K562 (cell line): ENCODE results near the gene MMRN2. TPM values are rescaled to one million over a fixed set of nuclear protein-coding genes. Genes with fewer than 3 reads are reported as not detected.

ENCODE experiments used
- ATF3 ChIP-seq, 2 experiments: fragments of 450-650 bp in 1 of 2; sonication (generic) in 1 of 2; formaldehyde crosslinking in 1 of 2; IDR thresholded peaks in 1 of 2; conservative IDR thresholded peaks in 1 of 2; 2 replicates each; pipeline versions ENCODE4 v1.6.1 to v1.8.1; 2016 to 2023; ENCODE audit warnings: mild to moderate bottlenecking in 2 of 2, moderate library complexity in 2 of 2, inconsistent platforms in 1 of 2, missing genetic modification reagents in 1 of 2
- CXXC5 ChIP-seq: fragments of 250-450 bp; sonication (Bioruptor Pico); IDR thresholded peaks from 2 replicates; pipeline ENCODE4 v1.8.0; 2022; ENCODE audit warnings: inconsistent platforms, mild to moderate bottlenecking, moderate library complexity
- DPF2 ChIP-seq: fragments of 450-650 bp; IDR thresholded peaks from 2 replicates; pipeline ENCODE4 v1.6.1; 2016
- EGR1 ChIP-seq: fragments of 450-650 bp; conservative IDR thresholded peaks from 2 replicates; pipeline ENCODE4 v1.6.1; 2017; ENCODE audit warnings: mild to moderate bottlenecking
- FOSL1 ChIP-seq: fragments of 200-800 bp; sonication (Bioruptor generic); conservative IDR thresholded peaks from 2 replicates; pipeline ENCODE4 v1.6.1; 2016; ENCODE audit warnings: missing genetic modification characterization, missing compliant biosample characterization
- GATAD2A ChIP-seq: fragments of 450-650 bp; IDR thresholded peaks from 2 replicates; pipeline ENCODE4 v1.6.1; 2017
- MXD1 ChIP-seq: fragments of 250-450 bp; sonication (Bioruptor Pico); IDR thresholded peaks from 2 replicates; pipeline ENCODE4 v1.8.0; 2021; ENCODE audit warnings: borderline replicate concordance, mild to moderate bottlenecking, moderate library complexity; ENCODE audit not compliant: poor library complexity, severe bottlenecking
- RBFOX2 ChIP-seq: fragments of 200-400 bp; formaldehyde crosslinking; IDR thresholded peaks from 2 replicates; pipeline ENCODE4 v1.6.1; 2017; ENCODE audit warnings: low read depth, mild to moderate bottlenecking, low read length, moderate library complexity
- RFX5 ChIP-seq: IDR thresholded peaks from 2 replicates; pipeline ENCODE4 v1.6.1; 2011; ENCODE audit warnings: low read depth, mild to moderate bottlenecking, improper control_type of control experiment, low read length
- STAT6 ChIP-seq: sonication (generic); formaldehyde crosslinking; IDR thresholded peaks from 2 replicates; pipeline ENCODE4 v1.8.1; 2023; ENCODE audit warnings: mild to moderate bottlenecking, missing genetic modification reagents
- TAF9B ChIP-seq: fragments of 450-650 bp; IDR thresholded peaks from 2 replicates; pipeline ENCODE4 v1.6.1; 2018; ENCODE audit warnings: mild to moderate bottlenecking; ENCODE audit not compliant: partially characterized antibody
- TBP ChIP-seq: optimal IDR thresholded peaks from 2 replicates; pipeline ENCODE3; 2011; ENCODE audit warnings: low read depth, low read length, improper control_type of control experiment
- UBTF ChIP-seq, 2 experiments: IDR thresholded peaks; 2 replicates each; pipeline ENCODE4 v1.6.1; 2012; ENCODE audit warnings: improper control_type of control experiment in 2 of 2, low read depth in 2 of 2, low read length in 2 of 2, borderline replicate concordance in 1 of 2
- VEZF1 ChIP-seq: fragments of 200-800 bp; sonication (Bioruptor generic); IDR thresholded peaks from 2 replicates; pipeline ENCODE4 v1.6.1; 2017; ENCODE audit warnings: missing genetic modification characterization, missing compliant biosample characterization
- ZNF444 ChIP-seq: fragments of 250-450 bp; sonication (Bioruptor Pico); IDR thresholded peaks from 2 replicates; pipeline ENCODE4 v1.4.0; 2020; ENCODE audit warnings: mild to moderate bottlenecking, moderate library complexity
- polyA plus RNA-seq, 8 experiments: library from polyadenylated mRNA; depleted of rRNA in 4 of 8; stranded (reverse) in 5 of 8; unstranded in 3 of 8; fragments of >200 nt; fragmentation: Nextera tagmentation in 2 of 8; fragmentation: Illumina TruSeq in 1 of 8; extraction: Ambion mirVana in 2 of 8; extraction: Trizol in 1 of 8; gene quantifications; 2 replicates each; pipeline versions ENCODE4 v1.2.1 to v1.2.3, GENCODE V29; 2011 to 2014; ENCODE audit warnings: inconsistent platforms in 1 of 8, missing spikeins in 1 of 8
- total RNA-seq, 7 experiments: library from RNA; depleted of rRNA in 6 of 7; stranded (reverse); fragments of >200 nt in 6 of 7; fragmentation: Illumina TruSeq in 2 of 7; extraction: Trizol in 2 of 7; gene quantifications; 2 replicates each; pipeline versions ENCODE4 v1.2.1 to v1.2.3, GENCODE V29; 2011 to 2021; ENCODE audit warnings: low replicate concordance in 1 of 7

MMRN2 gene
- total and polyA plus RNA-seq, 9 of the 15 experiments (the other 6 are each of a cell fraction or from before 2014, with no cell fraction given): 0.07 to 2.0 (median 1.2) TPM

- TF ChIP-seq TAF9B (peak; percentile 57), MXD1 (no peak), STAT6 (no peak), RBFOX2 (peak; percentile 57), GATAD2A (0 out of 2 replicates have a peak, but pooled peaks have one; percentile 29), TBP (peak; percentile 27), EGR1 (peak; percentile 88), FOSL1 (tag) (peak; percentile 66), UBTF (IDR thresholded peaks at IDR 0.05; ENCODE audit: borderline replicate concordance in 1 of 2, low read depth in 2 of 2, low read length in 2 of 2) (peak in 1 of 2 experiments; percentile 31; a peak in 1 of 4 replicates), DPF2 (peak; percentile 47; the same call in 1 of the 2 replicates), CXXC5 (CRISPR knock-in tag) (peak; percentile 33), ATF3 (IDR thresholded peaks at IDR 0.05) (peak; percentile 73), ATF3 (CRISPR knock-in tag; conservative IDR thresholded peaks at IDR 0.05) (no peak), VEZF1 (peak; percentile 39; the same call in 1 of the 2 replicates), ZNF444 (CRISPR knock-in tag) (peak; percentile 89), RFX5 (no peak)
Measured at GRCh38 chr10:86958901-86959736, 1.7 kb upstream of the MMRN2 start (continued).
